Fibroblast of lung (primary cell): ENCODE results near the gene PDE8B.

Source experiments
- EZH2 ChIP-seq: IDR thresholded peaks from 2 replicates; pipeline ENCODE4 v1.5.1; 2012; ENCODE audit warnings: low read length, control low read depth, mild to moderate bottlenecking; ENCODE audit errors: missing control alignments
- TF ChIP-seq, protein P1 (sequence below), 2 donors: IDR thresholded peaks in 1 of 2; conservative IDR thresholded peaks in 1 of 2; 1 replicate in 1 of 2; 2 replicates in 1 of 2; pipeline ENCODE4 v1.5.1; 2011 to 2012; ENCODE audit warnings: low read length in 2 of 2, control low read depth in 1 of 2, inconsistent platforms in 1 of 2, low read depth in 1 of 2, mild to moderate bottlenecking in 1 of 2

DNA sequence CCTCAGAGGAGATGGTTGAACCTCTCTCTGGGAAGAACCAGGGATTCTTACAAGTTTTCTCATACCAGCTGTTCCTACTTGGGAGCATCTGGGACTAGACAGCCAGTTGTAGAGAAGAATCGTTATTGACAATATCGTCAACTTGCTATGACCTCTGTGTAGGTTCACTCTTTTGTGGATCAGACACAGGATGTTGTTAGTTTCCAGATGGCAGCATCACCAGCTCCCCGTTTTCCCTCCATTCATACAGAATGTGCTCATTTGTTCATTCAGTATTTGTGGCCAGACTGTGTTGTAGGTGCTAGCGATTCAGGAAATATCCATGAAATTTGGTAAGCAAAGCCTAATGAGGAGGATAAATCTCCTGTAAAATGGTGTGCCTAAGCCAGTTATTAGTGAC, 3.7 kb downstream of the PDE8B start:
- TF ChIP-seq, protein P1, sequence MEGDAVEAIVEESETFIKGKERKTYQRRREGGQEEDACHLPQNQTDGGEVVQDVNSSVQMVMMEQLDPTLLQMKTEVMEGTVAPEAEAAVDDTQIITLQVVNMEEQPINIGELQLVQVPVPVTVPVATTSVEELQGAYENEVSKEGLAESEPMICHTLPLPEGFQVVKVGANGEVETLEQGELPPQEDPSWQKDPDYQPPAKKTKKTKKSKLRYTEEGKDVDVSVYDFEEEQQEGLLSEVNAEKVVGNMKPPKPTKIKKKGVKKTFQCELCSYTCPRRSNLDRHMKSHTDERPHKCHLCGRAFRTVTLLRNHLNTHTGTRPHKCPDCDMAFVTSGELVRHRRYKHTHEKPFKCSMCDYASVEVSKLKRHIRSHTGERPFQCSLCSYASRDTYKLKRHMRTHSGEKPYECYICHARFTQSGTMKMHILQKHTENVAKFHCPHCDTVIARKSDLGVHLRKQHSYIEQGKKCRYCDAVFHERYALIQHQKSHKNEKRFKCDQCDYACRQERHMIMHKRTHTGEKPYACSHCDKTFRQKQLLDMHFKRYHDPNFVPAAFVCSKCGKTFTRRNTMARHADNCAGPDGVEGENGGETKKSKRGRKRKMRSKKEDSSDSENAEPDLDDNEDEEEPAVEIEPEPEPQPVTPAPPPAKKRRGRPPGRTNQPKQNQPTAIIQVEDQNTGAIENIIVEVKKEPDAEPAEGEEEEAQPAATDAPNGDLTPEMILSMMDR (conservative IDR thresholded peaks at IDR 0.05 in 1 of 2, IDR thresholded peaks at IDR 0.05 in 1 of 2; ENCODE audit: low read depth in 1 of 2, low read length in 2 of 2): no peak
- no peak for TF ChIP-seq EZH2
